ENCODE data around the gene SERPINE2.

The SERPINE2 gene

GRCh38 chr2:223995569-223995968 lies 43.5 kb downstream of the SERPINE2 start:
- H3K4me3 ChIP-seq (ENCODE audit: low read depth, low read length), result no peak overlapping the region
- no peak for DNase-seq (ENCODE audit: low read depth)
- TF ChIP-seq CTCF (IDR thresholded peaks at IDR 0.05; ENCODE audit: insufficient read depth, low read depth, low read length, missing control alignments), result no peak

GRCh38 chr2:223994562-223995162 lies 44.4 kb downstream of the SERPINE2 start:
- TF ChIP-seq CTCF (IDR thresholded peaks at IDR 0.05; ENCODE audit: insufficient read depth, low read depth, low read length, missing control alignments), result no peak
- no peak overlapping the region for H3K4me3 ChIP-seq (ENCODE audit: low read depth, low read length)
- no peak for DNase-seq (ENCODE audit: low read depth)

- TF ChIP-seq CTCF (IDR thresholded peaks at IDR 0.05; ENCODE audit: insufficient read depth, low read depth, low read length, missing control alignments), result peak; percentile 79
- no peak overlapping the region for H3K4me3 ChIP-seq (ENCODE audit: low read depth, low read length)
- DNase-seq (ENCODE audit: low read depth), result peak; percentile 79
Measured at GRCh38 chr2:223993634-223994232, 45.4 kb downstream of the SERPINE2 start.

GRCh38 chr2:223991611-223992010 lies 47.5 kb downstream of the SERPINE2 start:
- DNase-seq (ENCODE audit: low read depth), result no peak
- no peak overlapping the region for H3K4me3 ChIP-seq (ENCODE audit: low read depth, low read length)
- TF ChIP-seq CTCF (IDR thresholded peaks at IDR 0.05; ENCODE audit: insufficient read depth, low read depth, low read length, missing control alignments), result no peak

- H3K4me3 ChIP-seq (ENCODE audit: low read depth, low read length), result no peak overlapping the region
- TF ChIP-seq CTCF (IDR thresholded peaks at IDR 0.05; ENCODE audit: insufficient read depth, low read depth, low read length, missing control alignments), result no peak
- no peak for DNase-seq (ENCODE audit: low read depth)
Measured at GRCh38 chr2:223989856-223990232, 49.2 kb downstream of the SERPINE2 start.

- no peak for TF ChIP-seq CTCF (IDR thresholded peaks at IDR 0.05; ENCODE audit: insufficient read depth, low read depth, low read length, missing control alignments)
- H3K4me3 ChIP-seq (ENCODE audit: low read depth, low read length), result no peak overlapping the region
- DNase-seq (ENCODE audit: low read depth), result peak; percentile 9
Measured at GRCh38 chr2:223989206-223989855, 49.8 kb downstream of the SERPINE2 start.

All from GM12865 (cell line).